A673 (cell line): ENCODE measurements around the gene MRPS17. TPM values are rescaled to one million over a fixed set of nuclear protein-coding genes. Genes with fewer than 3 reads are reported as not detected.

Experiments used
- BruUV-seq: library from RNA; stranded (reverse); fragments of 400-500 nt; replicated peaks from 2 replicates; lab custom pipeline; 2021; lab: Mats Ljungman, UMichigan
- CTCF ChIA-PET: fragments of 300-600 bp; sonication (Branson Sonifier 250); formaldehyde crosslinking; loops from one replicate; lab custom pipeline; 2022; ENCODE audit warnings: antibody characterized with exemption; lab: Charles Lee
- POLR2A ChIA-PET: fragments of 300-600 bp; sonication (Branson Sonifier 250); formaldehyde crosslinking; loops from one replicate; lab custom pipeline; 2022; ENCODE audit warnings: antibody characterized with exemption; ENCODE audit not compliant: low non-redundant PET; lab: Charles Lee
- DNase-seq: peaks from one replicate; pipeline ENCODE4 v3.0.0-alpha.2; 2015; ENCODE audit warnings: low spot score
- H3K27ac ChIP-seq: fragments of 200-600 bp; sonication (generic); 2 replicates; pipeline ENCODE4 v1.5.1; 2016; ENCODE audit warnings: mixed run types, low read depth, mild to moderate bottlenecking, mixed read lengths, antibody characterized with exemption, low read length; ENCODE audit not compliant: poor library complexity, severe bottlenecking
- H3K27me3 ChIP-seq: fragments of 200-600 bp; sonication (generic); replicated peaks from 2 replicates; pipeline ENCODE4 v1.6.1; 2017; ENCODE audit warnings: mixed run types, low read depth, mild to moderate bottlenecking, mixed read lengths, antibody characterized with exemption, low read length; ENCODE audit not compliant: insufficient read depth, poor library complexity
- H3K36me3 ChIP-seq: fragments of 200-600 bp; sonication (generic); 2 replicates; pipeline ENCODE4 v1.6.1; 2016; ENCODE audit warnings: mixed run types, mild to moderate bottlenecking, mixed read lengths, antibody characterized with exemption, low read length; ENCODE audit not compliant: insufficient read depth, poor library complexity, severe bottlenecking
- H3K4me1 ChIP-seq: fragments of 200-600 bp; sonication (generic); 2 replicates; pipeline ENCODE4 v1.6.1; 2017; ENCODE audit warnings: mixed run types, mild to moderate bottlenecking, mixed read lengths, antibody characterized with exemption, low read length; ENCODE audit not compliant: insufficient read depth, poor library complexity, severe bottlenecking
- H3K4me3 ChIP-seq: fragments of 200-600 bp; sonication (generic); 2 replicates; pipeline ENCODE4 v1.5.1; 2016; ENCODE audit warnings: low read depth, mixed run types, mild to moderate bottlenecking, mixed read lengths, low read length; ENCODE audit not compliant: poor library complexity, severe bottlenecking
- H3K9me3 ChIP-seq: fragments of 200-600 bp; sonication (generic); 2 replicates; pipeline ENCODE4 v1.6.1; 2016; ENCODE audit warnings: mixed run types, low read depth, mild to moderate bottlenecking, mixed read lengths, antibody characterized with exemption, low read length; ENCODE audit not compliant: poor library complexity, severe bottlenecking
- EZH2 ChIP-seq: fragments of 200-600 bp; sonication (generic); IDR thresholded peaks from 2 replicates; pipeline ENCODE4 v1.6.1; 2017; ENCODE audit warnings: borderline replicate concordance, low read depth, mild to moderate bottlenecking, mixed read lengths, antibody characterized with exemption, low read length; ENCODE audit not compliant: poor library complexity, severe bottlenecking
- intact Hi-C: fragments of 100-400 bp; cut with micrococcal nuclease; formaldehyde crosslinking; loops from one replicate; pipeline ENCODE4 v1.10.0; 2022; ENCODE audit not compliant: unreplicated experiment
- total RNA-seq: library from RNA; stranded (reverse); gene quantifications from 2 replicates; pipeline ENCODE4 v1.2.3, GENCODE V29; 2021
- TF ChIP-seq, protein P1 (sequence below): fragments of 300-800, 200-600 bp; sonication (generic); conservative IDR thresholded peaks from 2 replicates; pipeline ENCODE4 v1.5.1; 2017; ENCODE audit warnings: low read depth, mild to moderate bottlenecking, antibody characterized with exemption, low read length, moderate library complexity, mixed read lengths

The MRPS17 gene
- total RNA-seq, 1 experiment from 2014 or later = 29.1 TPM

DNA sequence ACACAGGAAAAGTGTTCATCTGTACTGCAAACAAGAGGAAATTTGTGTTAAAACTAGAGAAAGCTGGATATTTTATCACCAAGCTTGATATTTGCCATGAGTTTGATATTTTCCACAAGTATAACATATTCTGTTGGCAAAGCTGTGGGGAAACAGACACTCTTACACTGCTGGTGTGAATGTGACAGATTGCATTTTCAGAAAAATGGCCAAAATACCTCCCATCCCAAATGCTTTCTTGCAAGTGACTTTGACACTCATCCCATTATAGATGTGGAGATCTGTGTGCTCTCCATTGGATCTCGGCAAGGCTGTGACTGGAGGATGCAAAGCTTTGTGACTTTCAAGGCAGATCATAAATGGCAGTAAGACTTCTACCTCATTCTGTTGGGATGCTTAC, 33.9 kb upstream of the MRPS17 start:
- H3K4me1 ChIP-seq = no peaks in the 10 kb centered on the region
- intact Hi-C loops = no loop called here
- no peaks in the 10 kb centered on the region for H3K27me3 ChIP-seq
- no peak overlapping the region for H3K27ac ChIP-seq
- H3K9me3 ChIP-seq = no peaks in the 10 kb centered on the region
- BruUV-seq = no TSS peak
- peaks cover 4% of the 10 kb centered on the region for H3K36me3 ChIP-seq
- CTCF ChIA-PET = no interaction called here
- TF ChIP-seq, protein P1, sequence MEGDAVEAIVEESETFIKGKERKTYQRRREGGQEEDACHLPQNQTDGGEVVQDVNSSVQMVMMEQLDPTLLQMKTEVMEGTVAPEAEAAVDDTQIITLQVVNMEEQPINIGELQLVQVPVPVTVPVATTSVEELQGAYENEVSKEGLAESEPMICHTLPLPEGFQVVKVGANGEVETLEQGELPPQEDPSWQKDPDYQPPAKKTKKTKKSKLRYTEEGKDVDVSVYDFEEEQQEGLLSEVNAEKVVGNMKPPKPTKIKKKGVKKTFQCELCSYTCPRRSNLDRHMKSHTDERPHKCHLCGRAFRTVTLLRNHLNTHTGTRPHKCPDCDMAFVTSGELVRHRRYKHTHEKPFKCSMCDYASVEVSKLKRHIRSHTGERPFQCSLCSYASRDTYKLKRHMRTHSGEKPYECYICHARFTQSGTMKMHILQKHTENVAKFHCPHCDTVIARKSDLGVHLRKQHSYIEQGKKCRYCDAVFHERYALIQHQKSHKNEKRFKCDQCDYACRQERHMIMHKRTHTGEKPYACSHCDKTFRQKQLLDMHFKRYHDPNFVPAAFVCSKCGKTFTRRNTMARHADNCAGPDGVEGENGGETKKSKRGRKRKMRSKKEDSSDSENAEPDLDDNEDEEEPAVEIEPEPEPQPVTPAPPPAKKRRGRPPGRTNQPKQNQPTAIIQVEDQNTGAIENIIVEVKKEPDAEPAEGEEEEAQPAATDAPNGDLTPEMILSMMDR = no peak
- TF ChIP-seq EZH2 = no peak
- H3K4me3 ChIP-seq = no peak overlapping the region
- no peak for DNase-seq
- POLR2A ChIA-PET = no interaction called here

DNA sequence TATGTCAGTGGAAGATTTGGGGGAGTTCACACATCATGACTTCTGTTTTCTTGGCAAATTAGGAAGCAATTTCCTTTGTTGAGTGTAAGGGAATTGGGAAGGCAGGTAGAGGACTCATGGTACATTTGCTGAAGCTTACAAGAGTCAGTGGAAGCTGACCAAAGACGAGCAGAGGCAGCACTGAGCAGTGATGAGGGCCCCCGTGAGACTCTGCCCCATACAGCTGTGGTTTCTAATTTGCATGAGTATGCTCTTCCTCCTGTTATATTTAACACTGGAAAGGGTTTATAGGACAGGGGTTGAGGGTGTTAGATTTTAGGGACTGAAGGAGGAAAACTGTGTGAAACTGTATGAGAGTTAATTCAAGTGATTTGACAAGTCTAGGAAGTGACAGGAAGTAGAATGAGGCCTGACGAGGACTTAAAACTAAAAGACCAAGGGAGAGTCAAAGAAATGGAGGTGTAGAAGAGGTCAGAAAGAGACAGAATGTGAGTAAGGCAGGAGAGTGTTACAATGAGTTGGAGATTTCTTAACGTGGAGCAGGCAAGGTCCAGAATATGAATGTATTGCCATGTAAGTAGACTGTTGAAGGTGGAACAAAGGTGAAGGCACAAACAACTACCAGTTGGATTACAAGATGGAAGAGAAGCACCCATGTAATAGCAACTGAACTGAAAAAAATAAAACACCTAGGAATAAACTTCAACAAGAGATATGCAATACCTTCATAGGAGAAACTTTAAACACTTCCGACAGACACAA, 23.5 kb upstream of the MRPS17 start:
- CTCF ChIA-PET = no interaction called here
- Histone ChIP-seq H3K27ac (no peak overlapping the region), H3K4me1 (no peaks in the 10 kb centered on the region), H3K9me3 (no peaks in the 10 kb centered on the region), H3K4me3 (no peak overlapping the region), H3K27me3 (no peaks in the 10 kb centered on the region), H3K36me3 (no peaks in the 10 kb centered on the region)
- TF ChIP-seq, protein P1 = no peak
- no peak for TF ChIP-seq EZH2
- intact Hi-C loops = no loop called here
- no peak for DNase-seq
- POLR2A ChIA-PET = no interaction called here
- no TSS peak for BruUV-seq

DNA sequence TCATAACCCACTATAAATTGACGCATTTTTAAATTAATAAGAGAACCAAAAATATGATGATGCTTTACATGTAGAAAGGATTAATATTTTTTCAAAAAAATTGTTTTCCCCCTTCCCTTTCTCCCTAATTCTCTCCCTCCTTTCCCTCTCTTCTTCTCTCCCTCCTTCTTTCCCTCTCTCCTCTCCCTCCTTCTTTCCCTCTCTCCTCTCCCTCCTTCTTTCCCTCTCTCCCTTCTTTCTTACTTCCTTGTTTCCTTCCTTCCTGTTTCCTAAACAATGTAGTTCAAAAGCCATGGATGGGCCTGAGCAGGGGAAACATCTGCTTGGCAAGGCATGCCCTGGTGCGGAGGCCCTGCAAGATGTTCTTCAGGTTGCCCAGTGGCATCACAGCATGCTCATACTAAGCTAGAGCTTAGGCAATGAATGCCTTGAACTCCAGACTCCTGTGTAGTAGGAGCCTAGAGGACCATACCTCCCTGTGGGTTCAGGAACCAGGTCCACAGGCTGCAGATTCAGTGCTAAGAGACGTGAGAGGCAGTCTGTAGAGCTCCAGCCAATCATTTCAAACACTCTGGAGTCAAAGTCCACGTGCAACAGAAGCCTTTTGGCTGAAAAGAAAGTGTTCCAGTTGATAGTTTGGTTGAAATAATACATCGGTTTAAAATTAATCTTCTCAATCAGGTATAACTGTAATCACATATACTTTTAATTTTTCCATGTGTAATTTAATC, 20.1 kb upstream of the MRPS17 start:
- Histone ChIP-seq H3K4me3 (no peak overlapping the region), H3K27me3 (no peaks in the 10 kb centered on the region), H3K4me1 (no peaks in the 10 kb centered on the region), H3K36me3 (no peaks in the 10 kb centered on the region), H3K27ac (no peak overlapping the region), H3K9me3 (peaks cover 4% of the 10 kb centered on the region)
- no TSS peak for BruUV-seq
- intact Hi-C loops = no loop called here
- TF ChIP-seq, protein P1 = no peak
- no peak for TF ChIP-seq EZH2
- POLR2A ChIA-PET = no interaction called here
- CTCF ChIA-PET = no interaction called here
- no peak for DNase-seq
